WTC11 (cell line): Measurements from ENCODE around the gene UBE2V1. TPM values are rescaled to one million over a fixed set of nuclear protein-coding genes. Genes with fewer than 3 reads are reported as not detected.

Experiments used
- ATAC-seq: fragments of 200-7000 bp; cut with Tn5 transposase; 2 replicates; pipeline ENCODE4 v1.10.0; 2021; ENCODE audit warnings: mild to moderate bottlenecking, moderate library complexity
- CTCF ChIA-PET: fragments of 300-600 bp; sonication (Branson Sonifier 250); formaldehyde crosslinking; loops from one replicate; lab custom pipeline; 2021; ENCODE audit warnings: antibody characterized with exemption; lab: Charles Lee
- POLR2A ChIA-PET: fragments of 350-600 bp; sonication (Branson Sonifier 250); formaldehyde crosslinking; loops from one replicate; lab custom pipeline; 2021; ENCODE audit warnings: antibody characterized with exemption; lab: Charles Lee
- DNase-seq: peaks from one replicate; pipeline ENCODE4 v3.0.0; 2021; ENCODE audit warnings: low spot score
- H3K27ac Mint-ChIP-seq: 2 replicates; pipeline ENCODE4 v1.8.0; 2021; ENCODE audit warnings: mixed read lengths
- H3K27me3 Mint-ChIP-seq: 2 replicates; pipeline ENCODE4 v1.8.0; 2021; ENCODE audit warnings: low read depth, mild to moderate bottlenecking, moderate library complexity, mixed read lengths
- H3K36me3 Mint-ChIP-seq: 2 replicates; pipeline ENCODE4 v1.8.0; 2021; ENCODE audit warnings: mixed read lengths
- H3K4me1 Mint-ChIP-seq: 2 replicates; pipeline ENCODE4 v1.8.0; 2022; ENCODE audit warnings: mixed read lengths
- H3K4me3 Mint-ChIP-seq: 2 replicates; pipeline ENCODE4 v1.8.0; 2021; ENCODE audit warnings: mild to moderate bottlenecking, moderate library complexity, mixed read lengths
- H3K9me3 Mint-ChIP-seq: 2 replicates; pipeline ENCODE4 v1.8.0; 2021; ENCODE audit warnings: mixed read lengths
- CBFB ChIP-seq: sonication (generic); formaldehyde crosslinking; IDR thresholded peaks from 2 replicates; pipeline ENCODE4 v1.8.1; 2022; ENCODE audit warnings: mild to moderate bottlenecking, low read depth, missing genetic modification reagents
- CREB1 ChIP-seq: sonication (generic); formaldehyde crosslinking; IDR thresholded peaks from 2 replicates; pipeline ENCODE4 v1.8.0; 2023; ENCODE audit warnings: mild to moderate bottlenecking, missing genetic modification reagents
- ELF4 ChIP-seq: sonication (generic); formaldehyde crosslinking; IDR thresholded peaks from 2 replicates; pipeline ENCODE4 v1.8.1; 2022; ENCODE audit warnings: low read depth, mild to moderate bottlenecking, moderate library complexity, missing genetic modification reagents
- MAX ChIP-seq: sonication (generic); formaldehyde crosslinking; IDR thresholded peaks from 2 replicates; pipeline ENCODE4 v1.8.0; 2022; ENCODE audit warnings: mild to moderate bottlenecking, missing genetic modification reagents
- PRDM15 ChIP-seq: sonication (generic); formaldehyde crosslinking; IDR thresholded peaks from 2 replicates; pipeline ENCODE4 v1.8.0; 2022; ENCODE audit warnings: missing genetic modification reagents
- SMAD3 ChIP-seq: sonication (generic); formaldehyde crosslinking; IDR thresholded peaks from 2 replicates; pipeline ENCODE4 v1.8.0; 2022; ENCODE audit warnings: missing genetic modification reagents, mild to moderate bottlenecking, borderline replicate concordance
- ZNF138 ChIP-seq: sonication (generic); formaldehyde crosslinking; conservative IDR thresholded peaks from 2 replicates; pipeline ENCODE4 v1.8.1; 2022; ENCODE audit warnings: mild to moderate bottlenecking, moderate library complexity, missing genetic modification reagents
- ZNF232 ChIP-seq: sonication (generic); formaldehyde crosslinking; IDR thresholded peaks from 2 replicates; pipeline ENCODE4 v1.8.0; 2022; ENCODE audit warnings: mild to moderate bottlenecking, missing genetic modification reagents
- ZNF396 ChIP-seq: fragments of 250-450 bp; sonication (Bioruptor Pico); IDR thresholded peaks from 2 replicates; pipeline ENCODE4 v1.8.0; 2021; ENCODE audit warnings: mild to moderate bottlenecking, moderate library complexity, borderline replicate concordance
- total RNA-seq: library from RNA; stranded (reverse); gene quantifications from 3 replicates; pipeline ENCODE4 v1.2.3, GENCODE V29; 2021
- TF ChIP-seq, protein P1 (sequence below): sonication (generic); formaldehyde crosslinking; IDR thresholded peaks from 2 replicates; pipeline ENCODE4 v1.8.0; 2023; ENCODE audit warnings: mild to moderate bottlenecking, missing genetic modification reagents
- TF ChIP-seq, protein P2 (sequence below): sonication (generic); formaldehyde crosslinking; IDR thresholded peaks from 2 replicates; pipeline ENCODE4 v1.8.1; 2023; ENCODE audit warnings: mild to moderate bottlenecking, missing genetic modification reagents
- TF ChIP-seq, protein P3 (sequence below): sonication (generic); formaldehyde crosslinking; IDR thresholded peaks from 2 replicates; pipeline ENCODE4 v1.8.1; 2022; ENCODE audit warnings: missing genetic modification reagents, borderline replicate concordance
- TF ChIP-seq, protein P4 (sequence below): sonication (generic); formaldehyde crosslinking; IDR thresholded peaks from 2 replicates; pipeline ENCODE4 v1.8.1; 2023; ENCODE audit warnings: mild to moderate bottlenecking, missing genetic modification reagents, moderate library complexity
- TF ChIP-seq, protein P5 (sequence below): sonication (generic); formaldehyde crosslinking; IDR thresholded peaks from 2 replicates; pipeline ENCODE4 v1.8.1; 2022; ENCODE audit warnings: low read depth, missing genetic modification reagents, borderline replicate concordance
- TF ChIP-seq, protein P6 (sequence below): sonication (generic); formaldehyde crosslinking; IDR thresholded peaks from 2 replicates; pipeline ENCODE4 v1.8.0; 2022; ENCODE audit warnings: mild to moderate bottlenecking, missing genetic modification reagents

Gene UBE2V1
- total RNA-seq, 1 experiment from 2014 or later: 144 TPM

DNA sequence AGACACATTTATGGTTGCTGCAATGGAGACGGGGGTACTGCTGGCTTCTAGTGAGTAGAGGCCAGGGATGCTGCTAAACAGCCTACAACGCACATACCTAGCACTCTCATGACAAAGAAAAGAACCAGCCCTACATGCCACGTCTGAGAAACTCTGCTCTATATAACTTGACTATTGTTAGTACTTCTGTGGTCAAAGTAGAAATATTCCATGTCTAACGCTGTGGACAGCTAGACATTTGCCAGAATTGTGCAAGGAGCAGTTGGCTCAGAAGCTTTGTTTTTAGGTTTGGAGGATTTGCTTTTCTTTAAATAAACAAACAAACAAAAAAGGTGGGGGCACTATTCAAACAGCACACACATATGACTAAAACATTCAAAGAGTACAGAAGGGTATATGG, 20.5 kb downstream of the UBE2V1 start:
- ATAC-seq (no peak), DNase-seq (no peak)
- peaks cover 41% of the 10 kb centered on the region for H3K36me3 Mint-ChIP-seq
- no peaks in the 10 kb centered on the region for H3K9me3 Mint-ChIP-seq
- peaks cover 3% of the 10 kb centered on the region for H3K4me1 Mint-ChIP-seq
- H3K27me3 Mint-ChIP-seq: no peaks in the 10 kb centered on the region
- peak overlapping the region; percentile 30; the same call in 1 of the 2 replicates for H3K27ac Mint-ChIP-seq
- ChIA-PET POLR2A (no interaction called here), CTCF (interaction anchor here (0.8 to 1.4 kb wide), 2 partner anchors 21 to 114 kb away, joined by 3 to 7 read pairs; no protein-coding TSS in a partner anchor)
- no peak overlapping the region for H3K4me3 Mint-ChIP-seq
- TF ChIP-seq, protein P1, sequence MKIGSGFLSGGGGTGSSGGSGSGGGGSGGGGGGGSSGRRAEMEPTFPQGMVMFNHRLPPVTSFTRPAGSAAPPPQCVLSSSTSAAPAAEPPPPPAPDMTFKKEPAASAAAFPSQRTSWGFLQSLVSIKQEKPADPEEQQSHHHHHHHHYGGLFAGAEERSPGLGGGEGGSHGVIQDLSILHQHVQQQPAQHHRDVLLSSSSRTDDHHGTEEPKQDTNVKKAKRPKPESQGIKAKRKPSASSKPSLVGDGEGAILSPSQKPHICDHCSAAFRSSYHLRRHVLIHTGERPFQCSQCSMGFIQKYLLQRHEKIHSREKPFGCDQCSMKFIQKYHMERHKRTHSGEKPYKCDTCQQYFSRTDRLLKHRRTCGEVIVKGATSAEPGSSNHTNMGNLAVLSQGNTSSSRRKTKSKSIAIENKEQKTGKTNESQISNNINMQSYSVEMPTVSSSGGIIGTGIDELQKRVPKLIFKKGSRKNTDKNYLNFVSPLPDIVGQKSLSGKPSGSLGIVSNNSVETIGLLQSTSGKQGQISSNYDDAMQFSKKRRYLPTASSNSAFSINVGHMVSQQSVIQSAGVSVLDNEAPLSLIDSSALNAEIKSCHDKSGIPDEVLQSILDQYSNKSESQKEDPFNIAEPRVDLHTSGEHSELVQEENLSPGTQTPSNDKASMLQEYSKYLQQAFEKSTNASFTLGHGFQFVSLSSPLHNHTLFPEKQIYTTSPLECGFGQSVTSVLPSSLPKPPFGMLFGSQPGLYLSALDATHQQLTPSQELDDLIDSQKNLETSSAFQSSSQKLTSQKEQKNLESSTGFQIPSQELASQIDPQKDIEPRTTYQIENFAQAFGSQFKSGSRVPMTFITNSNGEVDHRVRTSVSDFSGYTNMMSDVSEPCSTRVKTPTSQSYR: no peak
- TF ChIP-seq PRDM15 (CRISPR knock-in tag) (no peak), CREB1 (no peak), ZNF232 (no peak), ZNF138 (CRISPR knock-in tag) (no peak), MAX (CRISPR knock-in tag) (no peak), CBFB (CRISPR knock-in tag) (no peak)
- TF ChIP-seq, protein P2, sequence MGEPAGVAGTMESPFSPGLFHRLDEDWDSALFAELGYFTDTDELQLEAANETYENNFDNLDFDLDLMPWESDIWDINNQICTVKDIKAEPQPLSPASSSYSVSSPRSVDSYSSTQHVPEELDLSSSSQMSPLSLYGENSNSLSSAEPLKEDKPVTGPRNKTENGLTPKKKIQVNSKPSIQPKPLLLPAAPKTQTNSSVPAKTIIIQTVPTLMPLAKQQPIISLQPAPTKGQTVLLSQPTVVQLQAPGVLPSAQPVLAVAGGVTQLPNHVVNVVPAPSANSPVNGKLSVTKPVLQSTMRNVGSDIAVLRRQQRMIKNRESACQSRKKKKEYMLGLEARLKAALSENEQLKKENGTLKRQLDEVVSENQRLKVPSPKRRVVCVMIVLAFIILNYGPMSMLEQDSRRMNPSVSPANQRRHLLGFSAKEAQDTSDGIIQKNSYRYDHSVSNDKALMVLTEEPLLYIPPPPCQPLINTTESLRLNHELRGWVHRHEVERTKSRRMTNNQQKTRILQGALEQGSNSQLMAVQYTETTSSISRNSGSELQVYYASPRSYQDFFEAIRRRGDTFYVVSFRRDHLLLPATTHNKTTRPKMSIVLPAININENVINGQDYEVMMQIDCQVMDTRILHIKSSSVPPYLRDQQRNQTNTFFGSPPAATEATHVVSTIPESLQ (CRISPR knock-in tag): no peak
- TF ChIP-seq, protein P3, sequence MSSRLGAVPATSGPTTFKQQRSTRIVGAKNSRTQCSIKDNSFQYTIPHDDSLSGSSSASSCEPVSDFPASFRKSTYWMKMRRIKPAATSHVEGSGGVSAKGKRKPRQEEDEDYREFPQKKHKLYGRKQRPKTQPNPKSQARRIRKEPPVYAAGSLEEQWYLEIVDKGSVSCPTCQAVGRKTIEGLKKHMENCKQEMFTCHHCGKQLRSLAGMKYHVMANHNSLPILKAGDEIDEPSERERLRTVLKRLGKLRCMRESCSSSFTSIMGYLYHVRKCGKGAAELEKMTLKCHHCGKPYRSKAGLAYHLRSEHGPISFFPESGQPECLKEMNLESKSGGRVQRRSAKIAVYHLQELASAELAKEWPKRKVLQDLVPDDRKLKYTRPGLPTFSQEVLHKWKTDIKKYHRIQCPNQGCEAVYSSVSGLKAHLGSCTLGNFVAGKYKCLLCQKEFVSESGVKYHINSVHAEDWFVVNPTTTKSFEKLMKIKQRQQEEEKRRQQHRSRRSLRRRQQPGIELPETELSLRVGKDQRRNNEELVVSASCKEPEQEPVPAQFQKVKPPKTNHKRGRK (CRISPR knock-in tag): no peak
- TF ChIP-seq, protein P4, sequence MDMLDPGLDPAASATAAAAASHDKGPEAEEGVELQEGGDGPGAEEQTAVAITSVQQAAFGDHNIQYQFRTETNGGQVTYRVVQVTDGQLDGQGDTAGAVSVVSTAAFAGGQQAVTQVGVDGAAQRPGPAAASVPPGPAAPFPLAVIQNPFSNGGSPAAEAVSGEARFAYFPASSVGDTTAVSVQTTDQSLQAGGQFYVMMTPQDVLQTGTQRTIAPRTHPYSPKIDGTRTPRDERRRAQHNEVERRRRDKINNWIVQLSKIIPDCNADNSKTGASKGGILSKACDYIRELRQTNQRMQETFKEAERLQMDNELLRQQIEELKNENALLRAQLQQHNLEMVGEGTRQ (CRISPR knock-in tag): no peak

GRCh38 chr20:50089787-50090177, 23.2 kb downstream of the UBE2V1 start:
- ChIA-PET POLR2A (interaction anchor here (0.8 to 1.2 kb wide), 2 partner anchors 9 to 10 kb away, joined by 3 read pairs; no protein-coding TSS in a partner anchor), CTCF (interaction anchor here (1.2 kb wide), 1 partner anchor 44 kb away, joined by 3 read pairs; no protein-coding TSS in a partner anchor)
- no peak overlapping the region for H3K4me3 Mint-ChIP-seq
- ATAC-seq (no peak), DNase-seq (no peak)
- H3K9me3 Mint-ChIP-seq: no peaks in the 10 kb centered on the region
- peaks cover 22% of the 10 kb centered on the region for H3K4me1 Mint-ChIP-seq
- H3K27me3 Mint-ChIP-seq: no peaks in the 10 kb centered on the region
- peaks cover 25% of the 10 kb centered on the region for H3K36me3 Mint-ChIP-seq
- H3K27ac Mint-ChIP-seq: no peak overlapping the region
- no peak for TF ChIP-seq SMAD3 (CRISPR knock-in tag)
- TF ChIP-seq, protein P5, sequence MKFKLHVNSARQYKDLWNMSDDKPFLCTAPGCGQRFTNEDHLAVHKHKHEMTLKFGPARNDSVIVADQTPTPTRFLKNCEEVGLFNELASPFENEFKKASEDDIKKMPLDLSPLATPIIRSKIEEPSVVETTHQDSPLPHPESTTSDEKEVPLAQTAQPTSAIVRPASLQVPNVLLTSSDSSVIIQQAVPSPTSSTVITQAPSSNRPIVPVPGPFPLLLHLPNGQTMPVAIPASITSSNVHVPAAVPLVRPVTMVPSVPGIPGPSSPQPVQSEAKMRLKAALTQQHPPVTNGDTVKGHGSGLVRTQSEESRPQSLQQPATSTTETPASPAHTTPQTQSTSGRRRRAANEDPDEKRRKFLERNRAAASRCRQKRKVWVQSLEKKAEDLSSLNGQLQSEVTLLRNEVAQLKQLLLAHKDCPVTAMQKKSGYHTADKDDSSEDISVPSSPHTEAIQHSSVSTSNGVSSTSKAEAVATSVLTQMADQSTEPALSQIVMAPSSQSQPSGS (CRISPR knock-in tag): no peak
- TF ChIP-seq ZNF396 (CRISPR knock-in tag): no peak
- TF ChIP-seq, protein P6, sequence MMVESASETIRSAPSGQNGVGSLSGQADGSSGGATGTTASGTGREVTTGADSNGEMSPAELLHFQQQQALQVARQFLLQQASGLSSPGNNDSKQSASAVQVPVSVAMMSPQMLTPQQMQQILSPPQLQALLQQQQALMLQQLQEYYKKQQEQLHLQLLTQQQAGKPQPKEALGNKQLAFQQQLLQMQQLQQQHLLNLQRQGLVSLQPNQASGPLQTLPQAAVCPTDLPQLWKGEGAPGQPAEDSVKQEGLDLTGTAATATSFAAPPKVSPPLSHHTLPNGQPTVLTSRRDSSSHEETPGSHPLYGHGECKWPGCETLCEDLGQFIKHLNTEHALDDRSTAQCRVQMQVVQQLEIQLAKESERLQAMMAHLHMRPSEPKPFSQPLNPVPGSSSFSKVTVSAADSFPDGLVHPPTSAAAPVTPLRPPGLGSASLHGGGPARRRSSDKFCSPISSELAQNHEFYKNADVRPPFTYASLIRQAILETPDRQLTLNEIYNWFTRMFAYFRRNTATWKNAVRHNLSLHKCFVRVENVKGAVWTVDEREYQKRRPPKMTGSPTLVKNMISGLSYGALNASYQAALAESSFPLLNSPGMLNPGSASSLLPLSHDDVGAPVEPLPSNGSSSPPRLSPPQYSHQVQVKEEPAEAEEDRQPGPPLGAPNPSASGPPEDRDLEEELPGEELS (CRISPR knock-in tag): no peak
- no peak for TF ChIP-seq ELF4 (CRISPR knock-in tag)
